Breast epithelium (tissue), 3 donors: Measurements from ENCODE around the gene PFN1.

ENCODE experiments used
- POLR2AphosphoS5 ChIP-seq, 3 donors: sonication (generic); formaldehyde crosslinking; IDR thresholded peaks; one replicate each; pipeline ENCODE4 v1.6.1; 2017; ENCODE audit warnings: antibody characterized with exemption in 3 of 3
- TF ChIP-seq, protein P1 (sequence below), 3 donors: fragments of 450-650 bp; IDR thresholded peaks; one replicate each; pipeline ENCODE4 v1.5.1; 2016 to 2017; ENCODE audit warnings: antibody characterized with exemption in 3 of 3, mild to moderate bottlenecking in 3 of 3, moderate library complexity in 3 of 3

- TF ChIP-seq, protein P1, sequence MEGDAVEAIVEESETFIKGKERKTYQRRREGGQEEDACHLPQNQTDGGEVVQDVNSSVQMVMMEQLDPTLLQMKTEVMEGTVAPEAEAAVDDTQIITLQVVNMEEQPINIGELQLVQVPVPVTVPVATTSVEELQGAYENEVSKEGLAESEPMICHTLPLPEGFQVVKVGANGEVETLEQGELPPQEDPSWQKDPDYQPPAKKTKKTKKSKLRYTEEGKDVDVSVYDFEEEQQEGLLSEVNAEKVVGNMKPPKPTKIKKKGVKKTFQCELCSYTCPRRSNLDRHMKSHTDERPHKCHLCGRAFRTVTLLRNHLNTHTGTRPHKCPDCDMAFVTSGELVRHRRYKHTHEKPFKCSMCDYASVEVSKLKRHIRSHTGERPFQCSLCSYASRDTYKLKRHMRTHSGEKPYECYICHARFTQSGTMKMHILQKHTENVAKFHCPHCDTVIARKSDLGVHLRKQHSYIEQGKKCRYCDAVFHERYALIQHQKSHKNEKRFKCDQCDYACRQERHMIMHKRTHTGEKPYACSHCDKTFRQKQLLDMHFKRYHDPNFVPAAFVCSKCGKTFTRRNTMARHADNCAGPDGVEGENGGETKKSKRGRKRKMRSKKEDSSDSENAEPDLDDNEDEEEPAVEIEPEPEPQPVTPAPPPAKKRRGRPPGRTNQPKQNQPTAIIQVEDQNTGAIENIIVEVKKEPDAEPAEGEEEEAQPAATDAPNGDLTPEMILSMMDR (IDR thresholded peaks at IDR 0.05), result no peak
- TF ChIP-seq POLR2AphosphoS5 (IDR thresholded peaks at IDR 0.05), result no peak
Measured at GRCh38 chr17:4913994-4914393, 34.3 kb downstream of the PFN1 start.
